Ishikawa (cell line): Measurements from ENCODE around the gene HIGD2A.

ENCODE experiments used
- CEBPB ChIP-seq: IDR thresholded peaks from 2 replicates; pipeline ENCODE4 v1.6.1; 2012
- EP300 ChIP-seq: IDR thresholded peaks from 2 replicates; pipeline ENCODE4 v1.6.1; 2012; ENCODE audit warnings: borderline replicate concordance
- FOXM1 ChIP-seq: IDR thresholded peaks from 2 replicates; pipeline ENCODE4 v1.6.1; 2012; ENCODE audit warnings: low read depth, borderline replicate concordance
- RAD21 ChIP-seq: IDR thresholded peaks from 2 replicates; pipeline ENCODE4 v1.6.1; 2012; ENCODE audit warnings: low read depth
- TAF1 ChIP-seq: IDR thresholded peaks from 2 replicates; pipeline ENCODE4 v1.6.1; 2012; ENCODE audit warnings: low read depth, mild to moderate bottlenecking
- YY1 ChIP-seq: IDR thresholded peaks from 2 replicates; pipeline ENCODE4 v1.6.1; 2012; ENCODE audit warnings: low read depth
- ZBTB7A ChIP-seq: IDR thresholded peaks from 2 replicates; pipeline ENCODE4 v1.6.1; 2012; ENCODE audit warnings: low read depth
- TF ChIP-seq, protein P1 (sequence below): IDR thresholded peaks from 2 replicates; pipeline ENCODE4 v1.6.1; 2012
- TF ChIP-seq, protein P2 (sequence below): IDR thresholded peaks from 2 replicates; pipeline ENCODE4 v1.6.1; 2012
- TF ChIP-seq, protein P3 (sequence below): IDR thresholded peaks from 2 replicates; pipeline ENCODE4 v1.6.1; 2012; ENCODE audit warnings: low read depth, mild to moderate bottlenecking

DNA sequence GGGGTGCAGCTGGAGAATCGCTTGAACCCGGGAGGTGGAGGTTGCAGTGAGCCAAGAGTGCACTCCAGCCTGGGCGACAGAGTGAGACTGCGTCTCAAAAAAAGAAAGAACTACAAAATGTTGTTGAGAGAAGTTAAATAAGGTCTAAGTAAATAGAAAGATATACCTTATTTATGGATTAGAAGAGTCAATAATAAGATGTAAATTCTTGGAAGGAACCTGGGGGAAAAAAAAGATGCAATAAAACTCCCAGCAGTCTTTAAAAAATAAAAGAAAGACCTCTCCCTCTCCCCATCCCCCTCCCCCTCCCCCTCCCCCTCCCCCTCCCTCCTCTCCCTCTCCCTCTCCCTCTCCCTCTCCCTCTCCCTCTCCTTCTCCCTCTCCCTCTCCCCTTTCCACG is 44.2 kb downstream of the HIGD2A start:
- no peak for TF ChIP-seq EP300
- TF ChIP-seq ZBTB7A = no peak
- TF ChIP-seq RAD21 = no peak
- no peak for TF ChIP-seq TAF1
- no peak for TF ChIP-seq FOXM1
- TF ChIP-seq CEBPB = no peak
- TF ChIP-seq YY1 = no peak
- TF ChIP-seq, protein P1, sequence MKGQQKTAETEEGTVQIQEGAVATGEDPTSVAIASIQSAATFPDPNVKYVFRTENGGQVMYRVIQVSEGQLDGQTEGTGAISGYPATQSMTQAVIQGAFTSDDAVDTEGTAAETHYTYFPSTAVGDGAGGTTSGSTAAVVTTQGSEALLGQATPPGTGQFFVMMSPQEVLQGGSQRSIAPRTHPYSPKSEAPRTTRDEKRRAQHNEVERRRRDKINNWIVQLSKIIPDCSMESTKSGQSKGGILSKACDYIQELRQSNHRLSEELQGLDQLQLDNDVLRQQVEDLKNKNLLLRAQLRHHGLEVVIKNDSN = no peak
- TF ChIP-seq, protein P2, sequence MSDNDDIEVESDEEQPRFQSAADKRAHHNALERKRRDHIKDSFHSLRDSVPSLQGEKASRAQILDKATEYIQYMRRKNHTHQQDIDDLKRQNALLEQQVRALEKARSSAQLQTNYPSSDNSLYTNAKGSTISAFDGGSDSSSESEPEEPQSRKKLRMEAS = no peak
- TF ChIP-seq, protein P3, sequence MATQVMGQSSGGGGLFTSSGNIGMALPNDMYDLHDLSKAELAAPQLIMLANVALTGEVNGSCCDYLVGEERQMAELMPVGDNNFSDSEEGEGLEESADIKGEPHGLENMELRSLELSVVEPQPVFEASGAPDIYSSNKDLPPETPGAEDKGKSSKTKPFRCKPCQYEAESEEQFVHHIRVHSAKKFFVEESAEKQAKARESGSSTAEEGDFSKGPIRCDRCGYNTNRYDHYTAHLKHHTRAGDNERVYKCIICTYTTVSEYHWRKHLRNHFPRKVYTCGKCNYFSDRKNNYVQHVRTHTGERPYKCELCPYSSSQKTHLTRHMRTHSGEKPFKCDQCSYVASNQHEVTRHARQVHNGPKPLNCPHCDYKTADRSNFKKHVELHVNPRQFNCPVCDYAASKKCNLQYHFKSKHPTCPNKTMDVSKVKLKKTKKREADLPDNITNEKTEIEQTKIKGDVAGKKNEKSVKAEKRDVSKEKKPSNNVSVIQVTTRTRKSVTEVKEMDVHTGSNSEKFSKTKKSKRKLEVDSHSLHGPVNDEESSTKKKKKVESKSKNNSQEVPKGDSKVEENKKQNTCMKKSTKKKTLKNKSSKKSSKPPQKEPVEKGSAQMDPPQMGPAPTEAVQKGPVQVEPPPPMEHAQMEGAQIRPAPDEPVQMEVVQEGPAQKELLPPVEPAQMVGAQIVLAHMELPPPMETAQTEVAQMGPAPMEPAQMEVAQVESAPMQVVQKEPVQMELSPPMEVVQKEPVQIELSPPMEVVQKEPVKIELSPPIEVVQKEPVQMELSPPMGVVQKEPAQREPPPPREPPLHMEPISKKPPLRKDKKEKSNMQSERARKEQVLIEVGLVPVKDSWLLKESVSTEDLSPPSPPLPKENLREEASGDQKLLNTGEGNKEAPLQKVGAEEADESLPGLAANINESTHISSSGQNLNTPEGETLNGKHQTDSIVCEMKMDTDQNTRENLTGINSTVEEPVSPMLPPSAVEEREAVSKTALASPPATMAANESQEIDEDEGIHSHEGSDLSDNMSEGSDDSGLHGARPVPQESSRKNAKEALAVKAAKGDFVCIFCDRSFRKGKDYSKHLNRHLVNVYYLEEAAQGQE = no peak
